ENCODE results near the gene SH2B2.
"Not testable (repeated sequence)": the region's sequence is repeated elsewhere in the genome, so short reads cannot be mapped to it uniquely, and the experiment has no call there.

Gene SH2B2

DNA sequence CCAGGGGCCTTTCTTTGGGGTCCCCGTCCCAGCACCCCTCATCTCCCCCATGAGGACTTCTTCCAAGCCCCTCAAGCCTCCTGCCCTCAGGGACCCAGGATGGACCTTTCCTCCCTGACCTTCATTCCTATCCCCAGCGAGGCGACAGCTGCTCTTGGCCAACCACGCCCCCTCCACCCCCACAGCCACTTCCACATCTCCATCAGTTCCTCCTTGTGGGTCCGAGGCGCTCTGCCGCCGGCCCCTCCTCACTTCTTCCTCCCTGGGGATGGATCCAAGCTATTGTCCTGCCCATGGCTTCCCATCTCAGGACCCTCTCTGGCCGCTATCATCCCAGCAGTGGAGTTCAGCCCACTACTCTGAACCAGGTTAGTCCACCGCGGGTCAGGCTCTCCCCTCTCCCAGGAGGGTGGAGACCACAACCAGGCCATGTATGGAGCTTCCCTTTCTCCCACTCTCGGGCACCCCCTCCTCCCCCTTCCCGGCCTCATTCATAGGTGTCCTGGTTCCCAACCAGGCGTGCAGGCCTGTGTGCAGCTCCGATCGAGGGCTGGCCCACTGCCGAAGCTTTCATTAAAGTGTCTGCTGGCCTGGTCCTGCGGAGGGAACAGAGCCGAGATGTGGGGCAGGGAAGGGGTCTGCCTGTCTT is 1.7 kb upstream of the SH2B2 start:
- no peak overlapping the region for H3K4me3 ChIP-seq (ENCODE audit: low read depth, low read length)

DNA sequence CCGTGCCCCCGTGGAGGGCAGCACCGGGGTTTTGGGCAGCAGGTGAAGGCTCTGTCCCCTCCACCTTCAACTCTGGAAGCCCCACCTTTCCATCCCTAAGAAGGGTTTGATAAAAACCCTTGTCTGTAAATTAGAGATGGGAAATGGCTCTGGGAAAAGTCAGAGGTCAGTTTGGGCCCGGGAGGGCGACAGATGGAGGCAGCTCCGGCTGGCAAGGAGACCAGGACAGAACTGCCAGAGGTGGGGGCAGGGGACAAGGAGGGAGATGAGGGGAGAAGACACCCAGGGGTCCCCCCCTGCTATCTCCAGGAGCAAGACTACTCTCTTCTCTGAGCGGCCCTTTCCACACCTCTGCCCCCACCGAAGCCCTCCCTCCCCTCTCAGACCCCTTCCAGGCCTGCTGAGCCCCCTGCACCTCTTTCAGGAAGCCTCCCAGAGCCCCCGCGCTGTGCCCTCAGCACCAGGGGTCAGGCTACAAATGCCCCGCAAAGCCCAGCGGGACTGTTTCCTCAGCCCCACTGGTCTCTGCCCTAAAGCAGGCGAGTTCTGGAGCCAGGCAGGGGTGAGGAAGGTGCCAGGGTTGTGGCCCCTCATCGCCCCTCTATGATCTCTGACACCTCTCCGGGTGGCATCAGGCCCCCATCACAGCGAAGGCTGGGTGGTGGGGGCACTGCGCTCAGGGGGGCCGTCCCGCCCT is 980 bp upstream of the SH2B2 start:
- H3K4me3 ChIP-seq (ENCODE audit: low read depth, low read length): no peak overlapping the region

DNA sequence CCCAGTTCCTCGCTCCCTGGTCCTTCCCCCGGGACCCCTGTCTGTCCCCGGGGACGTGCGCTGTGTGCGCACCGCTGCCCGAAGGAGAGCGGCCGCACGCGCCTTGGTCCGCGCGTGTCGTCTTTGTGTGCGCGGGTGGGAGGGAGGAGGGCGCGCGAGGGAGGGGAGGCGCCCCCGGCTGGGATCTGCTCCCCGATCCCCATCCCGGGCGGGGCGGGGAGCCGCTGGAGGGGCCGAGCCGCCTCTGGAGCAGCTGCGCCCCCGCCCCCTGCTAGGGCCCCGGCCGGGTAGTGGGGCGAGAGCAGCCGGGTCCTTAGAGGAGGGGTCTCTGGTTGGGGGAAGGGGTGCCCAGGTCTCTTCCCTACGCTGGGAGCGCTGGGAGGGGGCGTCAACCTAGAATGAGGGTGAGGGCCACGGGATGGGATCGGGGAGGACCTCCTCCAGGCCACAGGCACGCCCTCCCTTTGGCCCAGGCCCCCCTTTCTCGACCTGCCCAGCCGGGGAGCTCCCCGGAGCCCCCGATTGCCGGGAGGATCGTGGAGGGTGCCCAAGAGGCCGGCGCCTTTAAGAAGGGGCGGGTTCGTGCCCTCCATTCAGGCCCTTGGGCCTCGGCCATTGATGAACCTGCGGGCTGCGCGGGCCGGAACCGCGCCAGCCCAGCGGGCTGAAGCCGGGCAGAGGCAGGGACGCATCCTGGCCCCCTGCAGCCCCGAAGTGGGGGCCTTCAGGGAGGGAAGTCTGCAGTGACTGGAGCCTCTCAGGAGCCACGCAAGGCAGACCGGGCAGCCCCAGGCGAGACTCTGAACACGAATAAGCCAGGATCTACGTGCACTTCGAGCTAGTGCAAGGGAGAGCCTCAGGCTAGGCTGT is 678 bp downstream of the SH2B2 start:
- H3K4me3 ChIP-seq (ENCODE audit: low read depth, low read length): peak overlapping the region; percentile 65

DNA sequence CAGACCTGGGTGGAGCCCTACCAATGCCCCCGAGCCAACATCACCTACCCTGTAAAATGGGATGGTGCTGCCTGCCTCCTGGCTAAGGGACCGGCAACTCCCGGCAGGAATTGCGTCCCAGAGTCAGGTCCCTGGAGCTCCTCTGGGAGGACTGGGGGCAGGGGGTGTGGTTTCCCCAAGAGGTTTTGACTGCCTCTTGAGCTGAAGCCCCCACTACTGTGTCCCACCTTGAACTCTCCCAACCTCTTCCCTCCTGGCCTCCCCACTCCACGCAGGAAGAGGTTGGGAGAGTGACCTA is 1.3 kb downstream of the SH2B2 start:
- peak overlapping the region; percentile 65 for H3K4me3 ChIP-seq (ENCODE audit: low read depth, low read length)

DNA sequence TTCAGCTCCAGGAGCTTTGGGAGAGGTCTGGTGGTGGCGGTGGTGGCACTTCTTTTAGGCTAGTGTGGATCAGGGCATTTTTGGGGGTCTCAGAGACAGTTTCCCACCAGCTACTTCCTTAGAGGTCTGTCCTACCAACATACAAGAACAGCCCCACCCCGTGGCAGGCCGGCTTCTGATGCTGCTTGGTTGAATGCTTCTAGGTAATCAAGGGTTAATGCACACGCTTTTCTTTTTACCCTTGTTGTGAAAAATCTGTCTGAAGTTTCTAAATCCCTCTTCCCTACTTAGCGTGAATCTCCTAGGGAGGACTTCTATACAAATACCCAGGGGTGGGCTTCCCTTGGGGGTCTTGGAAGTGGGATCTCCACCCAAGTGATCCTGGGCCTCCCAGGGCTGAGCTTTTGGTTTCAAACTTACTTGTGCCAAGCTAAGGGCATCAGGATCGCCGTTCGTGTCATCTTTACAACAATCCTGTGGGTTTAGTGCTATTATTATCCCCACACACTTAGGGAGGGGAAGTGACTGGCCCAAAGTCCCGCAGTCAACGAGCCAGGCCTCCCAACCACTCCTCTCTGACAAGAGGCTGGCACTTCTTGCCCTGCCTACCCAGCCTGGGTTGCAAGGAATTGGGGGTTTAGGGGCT is 1.7 kb downstream of the SH2B2 start:
- no peak overlapping the region for H3K4me3 ChIP-seq (ENCODE audit: low read depth, low read length)

DNA sequence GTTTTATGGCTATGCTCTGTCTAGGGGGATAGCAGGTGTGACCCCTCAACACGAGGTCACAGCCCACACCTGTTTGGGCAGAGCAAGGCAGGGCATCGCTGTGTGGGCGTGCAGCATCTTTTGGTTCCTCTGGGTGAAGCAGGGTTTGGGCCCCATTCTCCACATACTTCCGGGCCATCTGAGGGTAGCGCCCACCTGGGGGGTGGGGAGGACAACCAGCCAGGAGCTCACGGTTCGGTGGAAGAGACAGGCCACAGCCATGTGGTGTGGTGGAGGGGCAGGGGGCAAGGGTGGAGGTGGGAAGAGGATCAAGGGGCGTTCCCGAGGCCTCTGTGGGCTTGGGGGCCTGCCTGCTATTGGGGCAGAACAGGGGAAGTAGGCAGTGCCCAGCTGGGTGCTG is 2.4 kb downstream of the SH2B2 start:
- H3K4me3 ChIP-seq (ENCODE audit: low read depth, low read length): no peak overlapping the region

DNA sequence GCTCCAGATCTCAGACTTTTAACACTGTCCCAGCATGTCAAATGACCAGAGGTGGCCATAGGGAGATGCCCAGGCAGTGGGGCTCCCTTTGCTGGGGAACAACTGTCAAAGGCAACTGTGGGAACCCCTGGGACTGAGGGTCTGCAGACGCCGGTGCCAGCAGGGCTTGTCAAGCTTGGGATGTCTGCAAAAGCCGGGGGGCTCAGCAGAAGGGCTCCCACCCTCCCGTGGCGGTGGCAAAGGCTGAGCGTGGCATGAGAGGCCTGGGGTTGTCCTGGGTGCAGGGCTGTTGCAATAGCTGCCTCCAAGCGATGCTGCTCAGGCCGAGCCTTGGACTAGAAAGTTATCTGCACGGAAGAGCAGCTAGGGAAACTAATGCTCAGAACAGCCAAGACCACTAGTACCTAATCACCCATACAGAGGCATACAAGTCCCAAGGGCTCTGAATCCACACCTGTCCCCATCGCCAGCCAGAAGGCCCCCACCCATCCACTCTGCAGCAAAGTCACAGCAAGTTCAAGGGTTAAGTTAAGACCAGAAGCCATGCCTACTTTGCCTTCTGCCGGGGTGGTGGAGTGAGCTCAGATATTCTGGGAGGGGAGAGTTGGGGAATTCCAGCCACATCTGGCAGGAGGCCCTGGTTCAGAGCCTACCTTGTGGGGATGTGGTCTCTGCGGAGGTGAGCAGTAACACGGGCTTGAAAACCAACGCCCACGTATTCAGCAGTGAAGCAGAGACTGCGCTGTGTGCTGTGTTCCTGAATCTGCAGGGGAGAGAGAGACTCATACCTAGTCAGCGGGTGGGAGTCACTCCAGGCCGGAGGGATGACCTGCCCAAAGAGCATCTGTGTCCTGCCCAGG is 4.6 kb downstream of the SH2B2 start:
- no peak overlapping the region for H3K4me3 ChIP-seq (ENCODE audit: low read depth, low read length)

DNA sequence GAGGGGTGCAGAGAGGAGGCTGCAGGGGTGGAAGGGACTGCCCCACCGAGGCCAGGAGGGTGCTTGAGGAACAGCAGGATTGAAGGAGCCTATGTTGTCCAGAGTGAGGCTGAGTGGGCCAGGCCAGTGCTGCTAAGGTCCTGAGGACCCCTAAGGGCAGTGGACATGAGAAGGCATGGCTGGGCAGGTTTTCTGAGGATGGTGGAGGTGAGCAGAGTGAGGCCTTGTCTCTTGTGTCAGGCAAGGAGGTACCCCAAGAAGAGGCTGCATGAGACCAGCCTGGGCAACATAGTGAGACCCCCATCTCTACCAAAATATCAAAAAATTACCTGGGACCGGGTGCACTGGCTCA is 5.2 kb downstream of the SH2B2 start:
- no peak overlapping the region for H3K4me3 ChIP-seq (ENCODE audit: low read depth, low read length)

DNA sequence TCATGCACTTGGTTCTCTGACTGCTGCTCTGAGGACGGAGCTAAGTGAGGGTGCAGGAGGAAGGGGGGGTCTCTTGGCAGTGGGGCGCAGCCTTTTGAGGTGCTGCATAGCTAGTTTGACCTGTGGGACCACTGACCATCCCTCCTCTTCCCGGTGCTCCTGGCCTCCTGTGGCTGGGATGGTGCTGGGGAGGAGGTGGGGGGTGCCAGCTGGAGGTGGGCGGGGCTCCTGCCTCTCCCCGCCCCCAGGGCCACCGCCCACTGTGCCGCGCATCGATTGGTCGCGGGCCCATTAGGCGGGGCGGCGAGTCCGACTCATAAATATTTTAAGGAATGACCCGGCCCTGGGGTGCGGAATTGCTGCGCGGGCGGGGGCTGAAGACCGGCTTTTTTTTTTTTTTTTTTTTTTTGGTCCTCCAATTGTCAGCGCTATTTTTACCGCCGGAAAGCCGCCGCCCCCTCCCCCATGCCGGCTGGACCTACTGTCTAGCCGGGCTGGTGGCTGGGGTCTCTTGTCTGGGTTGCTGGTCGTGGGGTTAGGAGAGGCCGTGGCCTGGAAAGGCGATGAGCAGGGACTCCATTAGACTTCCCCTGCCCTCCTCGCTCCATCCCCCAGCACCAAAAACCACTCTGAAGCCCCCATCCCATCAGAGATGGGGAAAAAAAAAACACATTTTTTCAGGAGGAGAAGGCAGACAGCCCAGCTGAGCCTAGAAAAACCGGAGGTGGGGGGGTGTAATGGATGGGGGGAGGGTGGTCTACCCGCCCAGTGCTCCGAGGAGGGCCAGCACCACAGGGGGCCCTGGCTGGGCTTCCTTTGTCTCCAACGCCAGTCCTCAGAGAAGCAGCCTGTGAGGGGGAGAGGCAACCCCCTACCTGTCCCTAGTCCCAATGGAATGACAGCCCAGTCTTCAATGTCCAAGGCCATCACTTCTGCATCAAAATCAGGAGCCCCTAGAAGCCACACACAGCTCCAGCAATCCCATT is 6.4 kb downstream of the SH2B2 start:
- no peak overlapping the region for H3K4me3 ChIP-seq (ENCODE audit: low read depth, low read length)

DNA sequence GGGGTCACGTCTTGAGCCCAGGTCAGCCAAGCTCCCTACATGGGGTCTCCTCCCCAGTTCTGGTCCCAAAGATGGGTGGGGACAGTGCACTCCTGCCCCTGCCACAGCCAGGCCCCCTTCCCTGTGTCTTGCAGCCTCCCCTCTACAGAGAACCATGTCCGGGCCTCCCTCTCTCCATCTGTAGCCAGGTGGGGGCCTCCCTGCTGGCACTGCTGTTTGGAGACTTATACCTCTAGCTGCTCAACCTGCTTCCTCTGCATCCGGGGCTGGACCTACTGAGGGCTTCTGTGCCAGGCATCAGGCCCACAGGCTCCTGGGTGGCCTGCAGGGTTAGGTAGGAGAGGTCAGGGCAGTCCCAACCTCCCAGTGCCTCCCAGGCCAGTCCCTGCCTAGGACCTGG is 7.9 kb downstream of the SH2B2 start:
- no peak overlapping the region for H3K4me3 ChIP-seq (ENCODE audit: low read depth, low read length)

DNA sequence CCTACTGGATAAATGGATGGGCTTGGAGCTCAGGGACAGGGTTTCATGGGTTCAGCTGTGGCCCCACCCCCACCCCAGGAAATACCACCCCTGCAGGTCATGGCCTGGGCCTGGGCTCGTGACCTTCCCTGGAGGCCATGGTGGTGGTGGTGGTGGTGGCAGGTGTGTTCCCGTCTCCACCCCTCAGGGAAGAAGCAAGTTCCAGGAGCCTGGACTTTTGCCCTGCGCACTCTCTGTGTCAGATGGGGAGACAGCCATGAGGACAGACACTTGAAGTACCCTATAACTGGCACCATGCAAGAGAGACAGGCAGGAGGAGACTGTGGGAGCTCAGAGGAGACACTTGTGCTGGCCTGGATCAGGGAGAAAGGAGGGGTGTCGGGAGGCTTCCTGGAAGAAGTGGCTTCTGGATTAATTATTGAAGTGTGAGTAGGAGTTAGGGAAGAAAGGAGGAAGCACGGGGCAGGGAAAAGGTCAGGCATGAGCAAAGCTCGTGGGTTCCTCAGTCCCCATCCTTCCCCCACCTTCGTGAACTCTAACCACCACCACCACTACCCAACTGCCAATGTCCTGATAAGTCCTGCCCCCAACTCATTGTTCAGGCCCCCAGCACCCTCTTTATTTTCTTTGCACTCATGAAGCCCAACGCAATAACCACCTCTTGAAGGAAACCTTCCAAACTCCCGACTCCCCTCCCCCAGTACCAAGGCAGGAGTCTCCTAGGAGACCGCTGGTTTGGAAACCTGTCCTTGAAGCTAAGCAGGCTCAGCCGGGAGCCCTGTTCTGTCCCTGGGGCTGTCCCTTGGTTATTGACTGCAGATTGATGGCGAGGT is 8.9 kb downstream of the SH2B2 start:
- H3K4me3 ChIP-seq (ENCODE audit: low read depth, low read length): no peak overlapping the region

DNA sequence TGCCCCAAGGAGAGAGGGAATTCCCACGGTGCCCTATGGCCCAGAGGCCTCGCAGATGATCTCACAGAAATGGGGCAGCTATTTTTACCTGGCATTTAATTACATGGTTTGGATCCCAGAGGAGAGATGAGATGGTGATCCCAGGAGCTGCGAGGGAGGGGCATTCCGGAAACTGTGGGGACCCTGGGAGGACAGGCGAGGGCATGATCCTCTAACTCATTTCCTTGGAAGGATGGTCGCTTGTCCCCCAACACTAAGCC is 9.4 kb downstream of the SH2B2 start:
- no peak overlapping the region for H3K4me3 ChIP-seq (ENCODE audit: low read depth, low read length)

DNA sequence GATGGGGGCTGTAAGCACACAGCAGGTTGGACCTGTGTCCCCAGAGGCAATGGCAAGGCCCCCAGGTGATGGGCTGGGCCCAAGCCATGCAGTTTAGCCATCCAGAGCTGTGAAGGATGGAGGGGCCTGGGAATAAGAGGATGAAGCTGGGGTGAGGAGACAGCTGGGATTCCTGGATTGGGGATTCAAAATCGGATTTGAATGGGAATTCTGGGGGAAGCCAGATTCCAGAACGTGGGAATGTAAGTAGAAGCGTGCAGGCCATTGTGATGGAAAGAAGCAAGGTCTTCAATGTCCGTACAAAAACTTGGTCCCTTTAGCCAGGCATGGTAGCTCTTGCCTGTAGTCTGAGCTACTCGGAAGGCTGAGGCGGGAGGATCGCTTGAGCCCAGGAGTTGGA is 9.8 kb downstream of the SH2B2 start:
- no peak overlapping the region for H3K4me3 ChIP-seq (ENCODE audit: low read depth, low read length)

DNA sequence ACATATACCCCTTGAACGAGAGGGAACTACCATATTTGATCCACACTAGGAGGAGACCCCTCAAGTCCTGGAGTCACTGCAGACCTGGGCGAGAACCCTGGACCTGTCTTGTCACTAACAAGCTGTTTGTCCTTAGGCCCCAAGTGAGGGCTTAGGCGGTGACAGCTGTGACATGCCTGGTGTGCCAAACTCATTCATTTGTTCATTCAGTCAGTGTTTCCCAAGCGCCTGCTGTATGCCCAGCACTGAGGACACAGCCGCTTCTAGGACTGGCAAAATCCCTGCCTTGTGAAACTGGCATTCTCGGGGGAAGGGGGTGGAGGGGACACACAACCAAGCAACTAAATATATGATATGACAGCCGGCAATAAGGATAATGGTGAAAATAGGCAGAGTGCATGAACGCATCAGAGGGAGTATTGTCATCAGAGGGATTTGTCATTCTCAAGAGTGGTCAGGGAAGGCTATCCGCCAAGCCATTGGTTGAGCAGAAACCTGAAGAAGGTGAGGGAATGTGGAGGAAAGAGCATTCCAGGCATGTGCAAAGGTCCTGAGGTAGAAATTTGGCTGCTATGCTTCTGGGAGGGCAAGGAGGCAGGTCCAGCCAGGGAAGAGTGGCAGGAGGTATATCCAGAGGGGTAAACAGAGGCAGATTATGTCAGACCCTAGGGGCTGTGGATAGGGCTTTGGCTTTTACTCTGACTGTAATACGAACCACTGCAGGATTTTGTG is 11.0 kb downstream of the SH2B2 start:
- H3K4me3 ChIP-seq (ENCODE audit: low read depth, low read length): no peak overlapping the region

DNA sequence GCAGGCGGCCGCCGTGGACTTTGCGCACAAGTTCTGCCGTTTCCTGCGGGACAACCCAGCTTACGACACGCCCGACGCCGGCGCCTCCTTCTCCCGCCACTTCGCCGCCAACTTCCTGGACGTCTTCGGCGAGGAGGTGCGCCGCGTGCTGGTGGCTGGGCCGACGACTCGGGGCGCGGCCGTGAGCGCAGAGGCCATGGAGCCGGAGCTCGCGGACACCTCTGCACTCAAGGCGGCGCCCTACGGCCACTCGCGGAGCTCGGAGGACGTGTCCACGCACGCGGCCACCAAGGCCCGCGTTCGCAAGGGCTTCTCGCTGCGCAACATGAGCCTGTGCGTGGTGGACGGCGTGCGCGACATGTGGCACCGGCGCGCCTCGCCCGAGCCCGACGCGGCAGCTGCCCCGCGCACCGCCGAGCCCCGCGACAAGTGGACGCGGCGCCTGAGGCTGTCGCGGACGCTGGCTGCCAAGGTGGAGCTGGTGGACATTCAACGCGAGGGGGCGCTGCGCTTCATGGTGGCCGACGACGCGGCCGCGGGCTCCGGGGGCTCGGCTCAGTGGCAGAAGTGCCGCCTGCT is 14.1 kb downstream of the SH2B2 start:
- H3K4me3 ChIP-seq (ENCODE audit: low read depth, low read length): no peak overlapping the region

DNA sequence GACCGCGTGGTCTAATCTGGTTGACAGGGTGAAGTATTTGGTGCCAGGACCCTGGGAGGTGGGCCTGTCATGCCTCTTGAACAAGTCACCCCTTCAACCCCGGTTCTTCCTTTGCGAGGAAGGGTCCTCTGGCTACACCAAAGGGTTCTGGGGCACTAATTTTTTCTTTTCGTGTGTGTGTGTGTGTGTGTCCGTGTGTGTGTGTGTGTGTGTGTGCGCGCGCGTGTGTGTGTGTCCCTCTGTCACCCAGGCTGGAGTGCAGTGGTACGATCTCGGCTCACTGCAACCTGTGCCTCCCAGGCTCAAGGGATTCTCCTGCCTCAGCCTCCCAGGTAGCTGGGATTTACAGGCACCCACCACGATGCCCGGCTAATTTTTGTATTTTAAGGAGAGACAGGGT is 14.7 kb downstream of the SH2B2 start:
- H3K4me3 ChIP-seq (ENCODE audit: low read depth, low read length): not testable (repeated sequence)

DNA sequence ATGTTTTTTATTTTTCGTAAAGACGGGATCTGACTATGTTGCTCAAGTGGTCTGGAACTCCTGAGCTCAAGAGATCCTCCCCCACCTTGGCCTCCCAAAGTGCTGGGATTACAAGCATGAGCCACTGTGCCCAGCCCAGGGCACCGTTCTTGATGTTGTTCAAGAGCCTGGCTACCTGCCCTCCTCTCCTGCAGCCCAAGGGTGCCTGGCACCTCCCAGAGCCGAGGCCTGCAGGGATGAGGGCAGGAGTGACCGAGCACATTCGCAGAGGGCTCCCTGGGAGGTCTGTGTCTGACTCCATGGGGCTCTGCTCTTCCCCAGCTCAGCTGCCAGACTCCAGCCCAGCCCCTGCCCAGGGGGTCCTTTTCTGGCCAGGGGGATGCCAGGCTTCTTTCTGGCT is 15.4 kb downstream of the SH2B2 start:
- H3K4me3 ChIP-seq (ENCODE audit: low read depth, low read length): no peak overlapping the region

Data from iPS-11a (cell line).